K562 (cell line): ENCODE data around the gene VEGFB. TPM values are rescaled to one million over a fixed set of nuclear protein-coding genes. Genes with fewer than 3 reads are reported as not detected.

Experiments
- ATAC-seq: fragments of 200-7000 bp; cut with Tn5 transposase; 3 replicates; pipeline ENCODE4 v1.9.1; 2020; ENCODE audit warnings: moderate library complexity
- BruUV-seq: library from RNA; stranded (reverse); fragments of 400-500 nt; replicated peaks from 2 replicates; lab custom pipeline; 2021; lab: Mats Ljungman, UMichigan
- CTCF ChIA-PET: fragments of 300-600 bp; formaldehyde crosslinking; extraction: SDS; loops from one replicate; lab custom pipeline; 2021; ENCODE audit warnings: low intra/inter-chr PET ratio; lab: Yijun Ruan, JAX
- POLR2A ChIA-PET: fragments of 300-600, 350-650 bp; sonication (Branson Sonifier 250); formaldehyde crosslinking; extraction: SDS; loops from one replicate; lab custom pipeline; 2021; ENCODE audit warnings: antibody characterized with exemption, inconsistent platforms; lab: Yijun Ruan, JAX
- DNase-seq, 4 experiments: peaks; one replicate each; pipeline versions ENCODE4 v3.0.0 to v3.0.0-alpha.2; 2011 to 2018; ENCODE audit warnings: low spot score in 3 of 4, mixed read lengths in 3 of 4; ENCODE audit errors: extremely low read depth in 1 of 4
- FAIRE-seq: peaks from 2 replicates; lab custom pipeline; 2011; peaks lifted over from hg19 to GRCh38; lab: Jason Lieb, UNC
- H2AFZ ChIP-seq: 2 replicates; pipeline ENCODE4 v1.6.0; 2011; ENCODE audit warnings: low read depth, low read length, control low read depth, inconsistent platforms
- H3K27ac ChIP-seq: fragments of 200-600 bp; 3 replicates; pipeline ENCODE4 v1.8.0; 2011; ENCODE audit warnings: low read depth, mild to moderate bottlenecking, control low read depth, inconsistent platforms, low read length, moderate library complexity, mixed read lengths; ENCODE audit errors: extremely low read depth
- H3K27me3 ChIP-seq, 2 experiments: fragments of 300-600 bp in 1 of 2; 2 replicates in 1 of 2; 3 replicates in 1 of 2; pipeline versions ENCODE4 v1.6.0 to v1.8.0; 2011; ENCODE audit warnings: inconsistent platforms in 2 of 2, low read length in 2 of 2, mild to moderate bottlenecking in 1 of 2, mixed read lengths in 1 of 2, moderate library complexity in 1 of 2; ENCODE audit not compliant: control insufficient read depth in 2 of 2, insufficient read depth in 2 of 2
- H3K36me3 ChIP-seq: fragments of 300-600 bp; 3 replicates; pipeline ENCODE4 v1.8.0; 2011; ENCODE audit warnings: mild to moderate bottlenecking, low read length, inconsistent platforms; ENCODE audit not compliant: control insufficient read depth, insufficient read depth
- H3K4me1 ChIP-seq, 2 experiments: fragments of 200-600 bp in 1 of 2; replicated peaks in 1 of 2; 2 replicates in 1 of 2; 3 replicates in 1 of 2; pipeline versions ENCODE4 v1.5.1 to v1.8.0; 2011; ENCODE audit warnings: inconsistent platforms in 2 of 2, low read length in 2 of 2, mild to moderate bottlenecking in 1 of 2, mixed read lengths in 1 of 2, moderate library complexity in 1 of 2; ENCODE audit not compliant: control insufficient read depth in 2 of 2, insufficient read depth in 2 of 2
- H3K4me2 ChIP-seq: 2 replicates; pipeline ENCODE4 v1.6.1; 2011; ENCODE audit warnings: low read length, control low read depth, inconsistent platforms, mixed read lengths; ENCODE audit not compliant: insufficient read depth
- H3K4me3 ChIP-seq: fragments of 200-600 bp; sonication (generic), shearing (Covaris generic); 2 replicates; pipeline ENCODE4 v1.5.1; 2016; ENCODE audit warnings: control low read depth, inconsistent platforms
- H3K79me2 ChIP-seq: fragments of 200-600 bp; 3 replicates; pipeline ENCODE4 v1.8.0; 2011; ENCODE audit warnings: low read length, inconsistent platforms; ENCODE audit not compliant: control insufficient read depth, insufficient read depth
- H3K9ac ChIP-seq, 2 experiments: 2 replicates each; pipeline versions ENCODE4 v1.6.0 to v1.6.1; 2011; ENCODE audit warnings: low read depth in 2 of 2, low read length in 2 of 2, control low read depth in 1 of 2, inconsistent platforms in 1 of 2, mild to moderate bottlenecking in 1 of 2, mixed read lengths in 1 of 2; ENCODE audit not compliant: insufficient read depth in 1 of 2
- H3K9me1 ChIP-seq: one replicate; pipeline ENCODE4 v1.6.0; 2011; ENCODE audit warnings: inconsistent platforms, mild to moderate bottlenecking, low read length, moderate library complexity; ENCODE audit not compliant: control insufficient read depth, insufficient read depth
- H3K9me3 ChIP-seq: replicated peaks from 2 replicates; pipeline ENCODE4 v1.5.1; 2011; ENCODE audit warnings: low read depth, low read length, inconsistent platforms; ENCODE audit not compliant: control insufficient read depth, insufficient read depth
- H4K20me1 ChIP-seq: replicated peaks from 2 replicates; pipeline ENCODE4 v1.6.1; 2011; ENCODE audit warnings: low read length, inconsistent platforms, mixed read lengths; ENCODE audit not compliant: control insufficient read depth, insufficient read depth
- ARID1B ChIP-seq: fragments of 450-650 bp; IDR thresholded peaks from 2 replicates; pipeline ENCODE4 v1.6.1; 2016; ENCODE audit warnings: antibody characterized with exemption, mild to moderate bottlenecking, inconsistent platforms
- RAD51 ChIP-seq: fragments of 450-650 bp; IDR thresholded peaks from 2 replicates; pipeline ENCODE4 v1.7.1; 2016; ENCODE audit warnings: low read depth, mild to moderate bottlenecking, borderline replicate concordance
- RBFOX2 ChIP-seq: fragments of 200-400 bp; formaldehyde crosslinking; IDR thresholded peaks from 2 replicates; pipeline ENCODE4 v1.6.1; 2017; ENCODE audit warnings: low read depth, mild to moderate bottlenecking, low read length, moderate library complexity
- TOE1 ChIP-seq, 2 experiments: fragments of 450-650 bp in 1 of 2; sonication (generic) in 1 of 2; formaldehyde crosslinking in 1 of 2; IDR thresholded peaks; 2 replicates each; pipeline versions ENCODE4 v1.7.1 to v1.8.0; 2016 to 2022; ENCODE audit warnings: borderline replicate concordance in 2 of 2, mild to moderate bottlenecking in 2 of 2, antibody characterized with exemption in 1 of 2, inconsistent platforms in 1 of 2, low read depth in 1 of 2, missing genetic modification reagents in 1 of 2, moderate library complexity in 1 of 2
- ZNF184 ChIP-seq: sonication (generic); formaldehyde crosslinking; IDR thresholded peaks from 2 replicates; pipeline ENCODE4 v1.5.0; 2020; ENCODE audit warnings: missing genetic modification reagents
- ZNF644 ChIP-seq: fragments of 200-800 bp; sonication (Bioruptor generic); IDR thresholded peaks from 2 replicates; pipeline ENCODE4 v1.6.1; 2016; ENCODE audit warnings: low read depth, missing genetic modification characterization, missing compliant biosample characterization
- WGBS: fragments of 100-300 bp; shearing (Covaris generic); methylation state at CpG from one replicate; pipeline ENCODE4 v1.1.6; 2016; ENCODE audit warnings: low coverage, mixed read lengths; ENCODE audit not compliant: insufficient coverage; ENCODE audit errors: missing lambda C conversion rate; 5-methylcytosine and 5-hydroxymethylcytosine counted together
- in situ Hi-C: fragments of 300-500 bp; cut with MboI; formaldehyde crosslinking; loops from 4 replicates; pipeline ENCODE4 v1.15.0; 2018; ENCODE audit warnings: inconsistent platforms, mixed read lengths
- intact Hi-C: fragments of 100-400 bp; cut with micrococcal nuclease; formaldehyde crosslinking; loops from 2 replicates; pipeline ENCODE4 v1.14.2; 2022
- polyA plus RNA-seq, 8 experiments: library from polyadenylated mRNA; depleted of rRNA in 4 of 8; stranded (reverse) in 5 of 8; unstranded in 3 of 8; fragments of >200 nt; fragmentation: Nextera tagmentation in 2 of 8; fragmentation: Illumina TruSeq in 1 of 8; extraction: Ambion mirVana in 2 of 8; extraction: Trizol in 1 of 8; gene quantifications; 2 replicates each; pipeline versions ENCODE4 v1.2.1 to v1.2.3, GENCODE V29; 2011 to 2014; ENCODE audit warnings: inconsistent platforms in 1 of 8, missing spikeins in 1 of 8
- total RNA-seq, 7 experiments: library from RNA; depleted of rRNA in 6 of 7; stranded (reverse); fragments of >200 nt in 6 of 7; fragmentation: Illumina TruSeq in 2 of 7; extraction: Trizol in 2 of 7; gene quantifications; 2 replicates each; pipeline versions ENCODE4 v1.2.1 to v1.2.3, GENCODE V29; 2011 to 2021; ENCODE audit warnings: low replicate concordance in 1 of 7
- TF ChIP-seq, protein P1 (sequence below): sonication (generic); IDR thresholded peaks from 2 replicates; pipeline ENCODE4 v1.6.1; 2016
- TF ChIP-seq, protein P2 (sequence below): fragments of 450-650 bp; formaldehyde crosslinking; IDR thresholded peaks from 2 replicates; pipeline ENCODE4 v1.4.0; 2020; ENCODE audit warnings: mild to moderate bottlenecking, moderate library complexity

VEGFB gene
- total and polyA plus RNA-seq, 9 of the 15 experiments (the other 6 are each of a cell fraction or from before 2014, with no cell fraction given): 11.0 to 83.4 (median 25.7) TPM

DNA sequence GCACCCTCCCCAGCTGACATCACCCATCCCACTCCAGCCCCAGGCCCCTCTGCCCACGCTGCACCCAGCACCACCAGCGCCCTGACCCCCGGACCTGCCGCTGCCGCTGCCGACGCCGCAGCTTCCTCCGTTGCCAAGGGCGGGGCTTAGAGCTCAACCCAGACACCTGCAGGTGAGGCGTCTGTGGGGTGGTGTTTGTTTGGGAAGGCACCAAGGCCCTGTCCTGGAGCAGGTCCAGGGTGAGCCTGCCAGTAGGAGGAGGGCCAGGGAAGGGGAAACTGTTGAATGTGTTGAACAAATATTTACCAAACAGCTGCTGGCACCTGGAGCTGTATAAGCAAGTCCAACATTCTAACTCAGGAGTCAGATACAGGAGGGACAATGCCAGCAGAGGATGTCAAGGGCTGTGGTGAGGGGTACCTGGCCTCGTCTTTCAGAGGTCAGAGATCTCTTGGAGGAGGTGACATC lies 3.1 kb downstream of the VEGFB start:
- H3K9me1 ChIP-seq: no peaks in the 10 kb centered on the region
- no peaks in the 10 kb centered on the region for H3K27me3 ChIP-seq
- CTCF ChIA-PET: no interaction called here
- TF ChIP-seq, protein P1, sequence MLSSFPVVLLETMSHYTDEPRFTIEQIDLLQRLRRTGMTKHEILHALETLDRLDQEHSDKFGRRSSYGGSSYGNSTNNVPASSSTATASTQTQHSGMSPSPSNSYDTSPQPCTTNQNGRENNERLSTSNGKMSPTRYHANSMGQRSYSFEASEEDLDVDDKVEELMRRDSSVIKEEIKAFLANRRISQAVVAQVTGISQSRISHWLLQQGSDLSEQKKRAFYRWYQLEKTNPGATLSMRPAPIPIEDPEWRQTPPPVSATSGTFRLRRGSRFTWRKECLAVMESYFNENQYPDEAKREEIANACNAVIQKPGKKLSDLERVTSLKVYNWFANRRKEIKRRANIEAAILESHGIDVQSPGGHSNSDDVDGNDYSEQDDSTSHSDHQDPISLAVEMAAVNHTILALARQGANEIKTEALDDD: no peak
- no peak for TF ChIP-seq ARID1B
- TF ChIP-seq RAD51: no peak
- no peak for TF ChIP-seq ZNF644 (tag)
- TF ChIP-seq TOE1 (IDR thresholded peaks at IDR 0.05; ENCODE audit: borderline replicate concordance): no peak
- no peak for TF ChIP-seq TOE1 (CRISPR knock-in tag; IDR thresholded peaks at IDR 0.05; ENCODE audit: borderline replicate concordance, low read depth)
- no peak for TF ChIP-seq ZNF184 (CRISPR knock-in tag)
- TF ChIP-seq RBFOX2: peak; percentile 44; the same call in 1 of the 2 replicates
- TF ChIP-seq, protein P2, sequence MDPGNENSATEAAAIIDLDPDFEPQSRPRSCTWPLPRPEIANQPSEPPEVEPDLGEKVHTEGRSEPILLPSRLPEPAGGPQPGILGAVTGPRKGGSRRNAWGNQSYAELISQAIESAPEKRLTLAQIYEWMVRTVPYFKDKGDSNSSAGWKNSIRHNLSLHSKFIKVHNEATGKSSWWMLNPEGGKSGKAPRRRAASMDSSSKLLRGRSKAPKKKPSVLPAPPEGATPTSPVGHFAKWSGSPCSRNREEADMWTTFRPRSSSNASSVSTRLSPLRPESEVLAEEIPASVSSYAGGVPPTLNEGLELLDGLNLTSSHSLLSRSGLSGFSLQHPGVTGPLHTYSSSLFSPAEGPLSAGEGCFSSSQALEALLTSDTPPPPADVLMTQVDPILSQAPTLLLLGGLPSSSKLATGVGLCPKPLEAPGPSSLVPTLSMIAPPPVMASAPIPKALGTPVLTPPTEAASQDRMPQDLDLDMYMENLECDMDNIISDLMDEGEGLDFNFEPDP (CRISPR knock-in tag): no peak
- intact Hi-C loops (no loop called here), in situ Hi-C loops (no loop called here)
- no peak for FAIRE-seq
- 82% methylated on average over 10 of the region's 12 CpGs for WGBS
- ATAC-seq: no peak
- H3K4me1 ChIP-seq: peaks cover 23 to 61% of the 10 kb centered on the region in 2 experiments
- H3K27ac ChIP-seq: 0 out of 3 replicates have a peak overlapping the region, but pooled peaks have one; percentile 12
- BruUV-seq: no TSS peak
- H4K20me1 ChIP-seq: 0 out of 2 replicates have a peak, but pooled peaks cover 3% of the 10 kb centered on the region
- H3K79me2 ChIP-seq: peaks cover 43% of the 10 kb centered on the region
- no peak overlapping the region for H3K9ac ChIP-seq
- H2AFZ ChIP-seq: no peak overlapping the region
- no peak overlapping the region for H3K4me2 ChIP-seq
- H3K36me3 ChIP-seq: peaks cover 44% of the 10 kb centered on the region; the same call in 2 of the 3 replicates
- H3K9me3 ChIP-seq: no peaks in the 10 kb centered on the region
- DNase-seq: no peak
- POLR2A ChIA-PET: interaction anchor here (1.0 to 1.6 kb wide), 3 partner anchors 13 to 31 kb away, joined by 3 to 9 read pairs (median 3); no protein-coding TSS in a partner anchor
- H3K4me3 ChIP-seq: no peak overlapping the region
